ENCODE measurements around the gene HPCAL1.

The HPCAL1 gene

GRCh38 chr2:10300997-10301940 lies 1.4 kb upstream of the HPCAL1 start:
- H3K4me3 ChIP-seq (ENCODE audit: low read length): no peak overlapping the region
- no peak for DNase-seq (ENCODE audit: low read depth)
- no peak for TF ChIP-seq CTCF (conservative IDR thresholded peaks at IDR 0.05; ENCODE audit: low read length)

- no peak for DNase-seq (ENCODE audit: low read depth)
- peak overlapping the region; percentile 63 for H3K4me3 ChIP-seq (ENCODE audit: low read length)
- TF ChIP-seq CTCF (conservative IDR thresholded peaks at IDR 0.05; ENCODE audit: low read length): no peak
Observed at GRCh38 chr2:10301941-10302478, 694 bp upstream of the HPCAL1 start.

DNA sequence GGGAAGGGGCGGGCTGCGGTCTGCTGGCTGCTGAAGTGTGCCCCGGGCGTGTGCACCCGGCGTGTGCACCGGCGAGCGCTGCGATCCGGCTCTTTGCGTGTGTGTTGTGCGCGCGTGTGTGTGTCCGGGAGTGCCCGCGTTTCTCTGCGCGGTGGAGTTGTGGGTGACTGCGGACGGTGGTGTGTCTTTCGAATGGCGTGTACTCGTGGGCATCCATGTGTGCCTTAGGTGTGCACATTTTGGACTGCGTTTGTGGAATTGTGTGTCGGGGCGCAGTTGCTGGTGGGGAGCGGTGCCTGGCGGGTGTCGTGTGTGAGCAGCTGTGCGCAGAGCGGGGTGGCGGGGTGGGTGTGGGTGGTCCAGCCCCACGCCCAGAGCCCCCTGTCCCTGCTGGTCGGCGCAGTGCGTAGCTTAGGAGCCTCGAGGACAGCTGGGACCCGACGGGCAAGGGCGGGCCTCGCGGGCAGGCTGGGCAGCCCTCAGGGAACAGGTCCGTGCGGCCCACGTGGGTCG lies 533 bp downstream of the HPCAL1 start:
- H3K4me3 ChIP-seq (ENCODE audit: low read length): peak overlapping the region; percentile 80
- TF ChIP-seq CTCF (conservative IDR thresholded peaks at IDR 0.05; ENCODE audit: low read length): no peak
- DNase-seq (ENCODE audit: low read depth): no peak

DNA sequence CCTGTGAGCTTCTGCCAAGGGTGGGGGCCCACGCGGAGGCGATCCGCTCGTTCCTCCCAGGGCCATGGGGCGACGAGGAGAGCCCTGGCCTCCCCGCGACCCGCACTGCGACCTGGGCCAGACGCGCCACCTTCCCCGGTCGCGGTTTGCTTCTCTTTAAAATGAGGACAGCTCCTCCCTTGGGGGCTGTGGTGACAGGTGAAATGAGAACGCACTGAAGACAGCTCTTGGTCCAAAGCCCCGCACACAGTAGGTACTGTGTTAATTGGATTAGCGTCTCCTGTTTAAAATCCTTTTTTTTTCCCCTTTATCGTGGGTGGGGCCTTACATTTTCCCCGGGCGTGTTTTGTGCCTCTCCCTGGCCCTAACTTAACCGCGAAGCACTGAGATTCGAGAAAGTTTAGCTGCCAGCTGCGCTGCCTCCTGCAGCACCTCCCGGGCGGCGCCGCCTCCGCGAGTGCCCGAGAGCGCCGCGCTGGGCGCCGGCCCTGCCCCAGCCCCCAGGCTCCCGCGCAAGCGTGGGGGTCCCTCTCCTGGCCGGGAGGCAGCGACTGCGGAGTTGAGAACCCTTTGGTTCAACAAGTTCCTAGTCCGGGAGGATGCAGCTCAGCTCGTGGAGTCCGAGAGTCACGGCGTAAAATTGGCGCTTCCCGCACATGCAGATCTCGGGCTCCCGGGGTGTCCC lies 1.1 kb downstream of the HPCAL1 start:
- DNase-seq (ENCODE audit: low read depth): peak; percentile 45
- peak overlapping the region; percentile 80 for H3K4me3 ChIP-seq (ENCODE audit: low read length)
- TF ChIP-seq CTCF (conservative IDR thresholded peaks at IDR 0.05; ENCODE audit: low read length): no peak; the same call in 1 of the 2 replicates

GRCh38 chr2:10304458-10305253 lies 2.0 kb downstream of the HPCAL1 start:
- no peak for TF ChIP-seq CTCF (conservative IDR thresholded peaks at IDR 0.05; ENCODE audit: low read length)
- peak overlapping the region; percentile 80 for H3K4me3 ChIP-seq (ENCODE audit: low read length)
- no peak for DNase-seq (ENCODE audit: low read depth)

GRCh38 chr2:10305254-10305635 lies 2.5 kb downstream of the HPCAL1 start:
- peak overlapping the region; percentile 80 for H3K4me3 ChIP-seq (ENCODE audit: low read length)
- TF ChIP-seq CTCF (conservative IDR thresholded peaks at IDR 0.05; ENCODE audit: low read length): no peak
- peak; percentile 56 for DNase-seq (ENCODE audit: low read depth)

Measured in AG10803 (cell line).